Uterus (tissue), 4 donors: Measurements from ENCODE around the gene ACACB. TPM values are rescaled to one million over a fixed set of nuclear protein-coding genes. Genes with fewer than 3 reads are reported as not detected.

Experiments used
- DNase-seq, 2 donors: peaks; one replicate each; pipeline ENCODE4 v3.0.0-alpha.2; 2019 to 2020
- H3K27ac ChIP-seq, 2 donors: fragments of 200-600 bp; sonication (generic); 1 replicate in 1 of 2; 2 replicates in 1 of 2; pipeline ENCODE4 v1.5.1; 2016 to 2018
- H3K27me3 ChIP-seq, 2 donors: fragments of 200-600 bp; sonication (generic); one replicate each; pipeline ENCODE4 v1.5.1; 2018 to 2019; ENCODE audit warnings: control low read depth in 1 of 2
- H3K36me3 ChIP-seq, 2 donors: fragments of 200-600 bp; sonication (generic); one replicate each; pipeline ENCODE4 v1.5.1; 2019; ENCODE audit warnings: control low read depth in 1 of 2
- H3K4me1 ChIP-seq, 2 donors: fragments of 200-600 bp; sonication (generic); one replicate each; pipeline ENCODE4 v1.5.1; 2018 to 2019; ENCODE audit warnings: control low read depth in 1 of 2
- H3K4me3 ChIP-seq, 2 donors: fragments of 200-600 bp; sonication (generic); 1 replicate in 1 of 2; 2 replicates in 1 of 2; pipeline ENCODE4 v1.5.1; 2018 to 2019; ENCODE audit warnings: mild to moderate bottlenecking in 1 of 2
- H3K9me3 ChIP-seq, 2 donors: fragments of 200-600 bp; sonication (generic); one replicate each; pipeline ENCODE4 v1.5.1; 2019; ENCODE audit warnings: control low read depth in 1 of 2
- POLR2A ChIP-seq, 2 donors: fragments of 450-650 bp; IDR thresholded peaks; one replicate each; pipeline ENCODE4 v1.6.1; 2016; ENCODE audit warnings: antibody characterized with exemption in 2 of 2, mild to moderate bottlenecking in 1 of 2, moderate library complexity in 1 of 2
- intact Hi-C: fragments of 100-400 bp; cut with DNase I; formaldehyde crosslinking; loops from one replicate; pipeline ENCODE4 v1.15.1; 2023; ENCODE audit warnings: low total_unique reads
- total RNA-seq, 4 donors: library from RNA; depleted of rRNA in 3 of 4; stranded (reverse); fragments of >200 nt in 3 of 4; gene quantifications; one replicate each; pipeline versions ENCODE4 v1.1.0 to v1.2.4, GENCODE V29; 2014 to 2023
- TF ChIP-seq, protein P1 (sequence below), 4 experiments: fragments of 200-600 bp in 2 of 4; fragments of 450-650 bp in 2 of 4; sonication (generic) in 2 of 4; IDR thresholded peaks; one replicate each; pipeline ENCODE4 v1.5.1; 2016 to 2019; ENCODE audit warnings: antibody characterized with exemption in 4 of 4, mild to moderate bottlenecking in 2 of 4, moderate library complexity in 1 of 4
- donor health status: DM: yes; HTN: yes; CAD: no.

Gene ACACB
- total RNA-seq, 4 donors from 2014 or later: 22.0 to 137 (median 97.2) TPM

DNA sequence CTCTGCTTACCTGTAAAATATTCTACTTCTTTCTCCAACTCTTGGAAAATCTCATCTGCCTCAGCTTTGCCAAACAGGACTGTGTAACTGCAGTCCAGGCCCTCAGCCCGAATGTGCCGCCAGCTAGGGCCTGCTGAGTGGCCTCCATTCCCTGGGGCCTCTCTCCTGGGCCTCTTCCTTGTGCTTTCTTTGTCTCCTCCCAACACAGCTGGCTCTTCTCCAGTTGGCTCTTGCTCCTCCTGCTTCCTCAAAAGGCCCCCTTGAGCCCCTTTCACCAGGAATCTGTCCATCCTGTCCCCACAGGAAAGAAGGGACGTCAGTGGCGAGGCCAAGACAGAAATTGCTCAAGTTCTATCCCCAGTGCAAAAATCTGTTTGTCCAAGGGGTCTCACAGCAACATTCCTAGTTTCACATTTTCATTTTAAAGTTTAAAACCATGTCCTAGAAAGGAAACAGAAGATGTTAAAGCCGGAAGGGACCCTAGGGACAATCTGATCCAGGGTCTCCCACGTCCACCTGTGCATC, 23.8 kb upstream of the ACACB start:
- H3K4me1 ChIP-seq: peaks cover 9 to 15% of the 10 kb centered on the region in 2 donors
- H3K36me3 ChIP-seq: no peaks in the 10 kb centered on the region
- intact Hi-C loops: loop anchor here (10.0 kb wide), 1 partner anchor 528 kb away; the partner anchor contains the start of genes ISCU and SART3
- DNase-seq: no peak
- no peak for TF ChIP-seq POLR2A (IDR thresholded peaks at IDR 0.05)
- TF ChIP-seq, protein P1, sequence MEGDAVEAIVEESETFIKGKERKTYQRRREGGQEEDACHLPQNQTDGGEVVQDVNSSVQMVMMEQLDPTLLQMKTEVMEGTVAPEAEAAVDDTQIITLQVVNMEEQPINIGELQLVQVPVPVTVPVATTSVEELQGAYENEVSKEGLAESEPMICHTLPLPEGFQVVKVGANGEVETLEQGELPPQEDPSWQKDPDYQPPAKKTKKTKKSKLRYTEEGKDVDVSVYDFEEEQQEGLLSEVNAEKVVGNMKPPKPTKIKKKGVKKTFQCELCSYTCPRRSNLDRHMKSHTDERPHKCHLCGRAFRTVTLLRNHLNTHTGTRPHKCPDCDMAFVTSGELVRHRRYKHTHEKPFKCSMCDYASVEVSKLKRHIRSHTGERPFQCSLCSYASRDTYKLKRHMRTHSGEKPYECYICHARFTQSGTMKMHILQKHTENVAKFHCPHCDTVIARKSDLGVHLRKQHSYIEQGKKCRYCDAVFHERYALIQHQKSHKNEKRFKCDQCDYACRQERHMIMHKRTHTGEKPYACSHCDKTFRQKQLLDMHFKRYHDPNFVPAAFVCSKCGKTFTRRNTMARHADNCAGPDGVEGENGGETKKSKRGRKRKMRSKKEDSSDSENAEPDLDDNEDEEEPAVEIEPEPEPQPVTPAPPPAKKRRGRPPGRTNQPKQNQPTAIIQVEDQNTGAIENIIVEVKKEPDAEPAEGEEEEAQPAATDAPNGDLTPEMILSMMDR (IDR thresholded peaks at IDR 0.05): no peak
- peak overlapping the region; percentile 62 to 78 for H3K27ac ChIP-seq
- peak overlapping the region; percentile 49 to 50 for H3K4me3 ChIP-seq
- no peaks in the 10 kb centered on the region for H3K27me3 ChIP-seq
- no peaks in the 10 kb centered on the region for H3K9me3 ChIP-seq

DNA sequence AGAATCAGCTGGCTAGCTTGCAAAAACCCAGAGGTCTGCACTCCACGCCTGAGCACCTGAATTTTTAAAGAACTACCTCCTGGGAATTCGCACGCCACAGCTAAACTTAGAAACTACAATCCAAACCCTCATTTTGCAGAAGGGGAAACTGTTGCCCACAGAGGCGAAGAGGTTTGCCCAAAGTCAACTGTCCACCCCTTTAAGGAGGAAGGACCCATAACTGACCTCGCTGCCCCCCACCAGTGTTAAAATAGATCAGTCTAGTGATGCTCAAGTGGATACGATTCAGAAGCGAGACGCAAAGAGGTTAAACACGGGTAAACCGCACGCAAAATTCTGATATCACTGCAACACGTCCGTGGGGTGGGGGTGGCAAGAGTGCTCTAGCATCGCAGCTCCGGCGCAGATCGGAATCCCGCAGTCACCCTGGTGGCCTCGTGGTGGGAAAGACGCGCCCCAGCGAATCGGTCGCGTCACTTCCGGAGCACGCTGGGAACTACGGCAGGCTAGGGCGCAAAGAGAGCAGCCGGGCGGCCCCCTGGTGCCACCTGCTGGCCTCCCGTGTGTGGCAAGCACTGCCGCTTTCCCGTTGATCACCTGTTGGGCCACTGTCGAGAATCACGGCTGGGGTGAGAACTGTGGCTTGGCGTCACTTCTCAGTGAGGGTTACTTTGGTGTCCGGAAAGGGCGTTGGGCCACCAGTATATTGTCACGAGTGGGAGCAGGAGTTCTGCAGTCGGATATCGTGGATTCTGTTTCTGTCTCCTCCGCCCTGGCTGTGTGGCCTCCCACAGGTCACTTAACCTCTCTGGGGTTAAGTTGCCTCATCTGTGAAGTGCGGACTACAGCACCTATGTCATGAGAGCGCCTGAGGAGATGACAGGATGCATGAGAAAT, 23.1 kb upstream of the ACACB start, which contains the start of gene ALKBH2:
ALKBH2 (minus strand) TSS at position 451 of the 897 bp plus-strand sequence. CDS start 686 bp downstream, outside the sequence.
- no peaks in the 10 kb centered on the region for H3K36me3 ChIP-seq
- H3K9me3 ChIP-seq: no peaks in the 10 kb centered on the region
- DNase-seq: peak; percentile 90 to 92
- H3K27ac ChIP-seq: peak within 1 kb of the TSS; percentile 62 to 78
- TF ChIP-seq POLR2A (IDR thresholded peaks at IDR 0.05): peak; percentile 17 to 49
- TF ChIP-seq, protein P1 (IDR thresholded peaks at IDR 0.05): peak; percentile 97 to 99 (median 98)
- H3K4me3 ChIP-seq: peak within 1 kb of the TSS; percentile 49 to 50
- H3K4me1 ChIP-seq: peaks cover 10 to 17% of the 10 kb centered on the region in 2 donors
- intact Hi-C loops: loop anchor here (10.0 kb wide), 1 partner anchor 528 kb away; the partner anchor contains the start of genes ISCU and SART3
- no peaks in the 10 kb centered on the region for H3K27me3 ChIP-seq

DNA sequence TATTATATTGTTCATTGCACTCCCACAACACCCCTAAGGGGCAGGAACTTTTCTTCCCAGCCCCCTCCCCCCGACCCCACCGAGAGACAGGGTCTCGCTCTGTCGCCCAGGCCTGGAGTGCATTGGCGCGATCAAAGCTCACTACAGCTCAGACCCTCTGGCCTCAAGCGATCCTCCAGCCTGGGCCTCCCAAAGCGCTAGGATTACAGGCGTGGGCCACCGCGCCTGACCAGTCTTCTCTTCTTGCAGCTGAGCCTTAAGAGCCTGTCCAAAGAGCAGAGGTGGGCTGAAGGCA, 19.3 kb upstream of the ACACB start:
- no peak for DNase-seq
- Histone ChIP-seq H3K9me3 (no peaks in the 10 kb centered on the region), H3K36me3 (no peaks in the 10 kb centered on the region), H3K4me1 (peaks cover 10 to 17% of the 10 kb centered on the region in 2 donors), H3K27ac (no peak overlapping the region), H3K4me3 (no peak overlapping the region), H3K27me3 (no peaks in the 10 kb centered on the region)
- intact Hi-C loops: loop anchor here (10.0 kb wide), 1 partner anchor 532 kb away; the partner anchor contains the start of genes ISCU and SART3
- TF ChIP-seq, protein P1 (IDR thresholded peaks at IDR 0.05): no peak
- TF ChIP-seq POLR2A (IDR thresholded peaks at IDR 0.05): no peak

DNA sequence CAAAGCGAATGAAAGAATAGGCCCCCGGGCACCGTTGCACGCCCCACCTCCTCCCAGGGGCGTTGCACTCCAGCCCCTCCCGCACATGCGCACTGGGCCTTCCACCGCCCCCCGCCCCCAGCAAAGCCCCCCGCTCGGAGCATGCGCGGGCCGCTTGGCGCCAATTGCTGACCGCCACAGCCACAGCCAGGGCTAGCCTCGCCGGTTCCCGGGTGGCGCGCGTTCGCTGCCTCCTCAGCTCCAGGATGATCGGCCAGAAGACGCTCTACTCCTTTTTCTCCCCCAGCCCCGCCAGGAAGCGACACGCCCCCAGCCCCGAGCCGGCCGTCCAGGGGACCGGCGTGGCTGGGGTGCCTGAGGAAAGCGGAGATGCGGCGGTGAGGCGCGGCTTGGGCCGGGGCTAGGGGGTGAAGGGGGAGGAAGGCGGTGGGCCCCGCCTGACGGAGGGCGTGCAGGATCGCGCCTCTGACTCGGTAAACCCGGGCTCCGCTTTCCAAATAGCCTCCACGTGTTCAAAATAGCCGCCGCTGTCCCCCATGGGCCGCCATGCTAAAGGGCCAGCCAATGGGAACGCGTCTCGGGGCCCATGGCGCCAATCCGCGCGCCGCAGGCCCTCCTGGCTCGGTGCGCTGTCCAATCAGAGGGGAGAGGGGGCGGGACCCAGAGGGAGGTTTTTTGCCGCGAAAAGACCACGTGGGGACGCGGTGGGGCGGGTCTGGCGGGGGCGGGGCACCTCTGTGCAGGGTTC, 18.8 kb upstream of the ACACB start, which contains the start of gene UNG:
UNG (plus strand) TSS at position 163 of the 748 bp plus-strand sequence; CDS start at position 246, 83 bp downstream.
- DNase-seq: peak; percentile 97
- Histone ChIP-seq H3K36me3 (no peaks in the 10 kb centered on the region), H3K27ac (peak within 1 kb of the TSS; percentile 77 to 91), H3K9me3 (no peaks in the 10 kb centered on the region), H3K4me1 (peaks cover 5 to 14% of the 10 kb centered on the region in 2 donors), H3K27me3 (no peaks in the 10 kb centered on the region), H3K4me3 (peak within 1 kb of the TSS; percentile 51 to 89)
- intact Hi-C loops: loop anchor here (10.0 kb wide), 1 partner anchor 533 kb away; the partner anchor contains the start of genes ISCU and SART3
- TF ChIP-seq, protein P1 (IDR thresholded peaks at IDR 0.05): no peak
